ENCODE data around the gene RIN2. TPM values are rescaled to one million over a fixed set of nuclear protein-coding genes. Genes with fewer than 3 reads are reported as not detected.
A peak's percentile ranks its signal among the peaks of the same experiment; 100 is the strongest.
"Not testable (repeated sequence)": the region's sequence is repeated elsewhere in the genome, so short reads cannot be mapped to it uniquely, and the experiment has no call there.

Gene RIN2
- total RNA-seq, 4 donors from 2014 or later, result 65.2 to 181 (median 149) TPM

GRCh38 chr20:19802492-19803158, 44.6 kb downstream of the RIN2 start:
- peak in 2 of 3 donors; percentile 52 to 66 for DNase-seq
- peaks cover 0 to 23% (median 0%) of the 10 kb centered on the region in 3 donors for H3K36me3 ChIP-seq
- no peak for TF ChIP-seq POLR2A (IDR thresholded peaks at IDR 0.05)
- TF ChIP-seq CTCF (IDR thresholded peaks at IDR 0.05), result peak in 4 of 6 experiments; percentile 31 to 73 (median 67)
- H3K27me3 ChIP-seq, result no peaks in the 10 kb centered on the region
- H3K9me3 ChIP-seq, result no peaks in the 10 kb centered on the region
- peaks cover 0 to 12% (median 0%) of the 10 kb centered on the region in 4 donors for H3K4me1 ChIP-seq
- peak overlapping the region in 1 of 4 donors; percentile 32 for H3K27ac ChIP-seq
- H3K4me3 ChIP-seq, result no peak overlapping the region

- not testable (repeated sequence) for DNase-seq, H3K27me3 ChIP-seq, H3K9me3 ChIP-seq, H3K4me3 ChIP-seq
- H3K4me1 ChIP-seq, result peaks cover 0 to 24% (median 0%) of the 10 kb centered on the region in 4 donors
- H3K36me3 ChIP-seq, result peaks cover 0 to 10% (median 0%) of the 10 kb centered on the region in 3 donors
- H3K27ac ChIP-seq, result peak overlapping the region in 1 of 4 donors; percentile 9
Observed at GRCh38 chr20:19806276-19806675, 48.2 kb downstream of the RIN2 start.

GRCh38 chr20:19806806-19807190, 48.7 kb downstream of the RIN2 start:
- no peak overlapping the region for H3K4me3 ChIP-seq
- H3K36me3 ChIP-seq, result peaks cover 0 to 6% (median 0%) of the 10 kb centered on the region in 3 donors
- no peaks in the 10 kb centered on the region for H3K9me3 ChIP-seq
- H3K4me1 ChIP-seq, result peaks cover 0 to 24% (median 0%) of the 10 kb centered on the region in 4 donors
- DNase-seq, result no peak
- H3K27me3 ChIP-seq, result no peaks in the 10 kb centered on the region
- peak overlapping the region in 1 of 4 donors; percentile 9 for H3K27ac ChIP-seq
- TF ChIP-seq CTCF (IDR thresholded peaks at IDR 0.05) (no peak), POLR2A (IDR thresholded peaks at IDR 0.05) (no peak)

GRCh38 chr20:19807191-19807945, 49.3 kb downstream of the RIN2 start:
- Histone ChIP-seq H3K36me3 (peaks cover 0 to under 1% (median 0%) of the 10 kb centered on the region in 3 donors), H3K27me3 (no peaks in the 10 kb centered on the region), H3K27ac (no peak overlapping the region), H3K4me1 (peaks cover 0 to 24% (median 0%) of the 10 kb centered on the region in 4 donors), H3K9me3 (no peaks in the 10 kb centered on the region), H3K4me3 (no peak overlapping the region)
- no peak for DNase-seq
- TF ChIP-seq POLR2A (IDR thresholded peaks at IDR 0.05) (no peak), CTCF (IDR thresholded peaks at IDR 0.05) (no peak)

All from Peyer's patch (tissue), 4 donors.